ENCODE measurements around the gene SANBR. TPM values are rescaled to one million over a fixed set of nuclear protein-coding genes. Genes with fewer than 3 reads are reported as not detected.
A peak's percentile ranks its signal among the peaks of the same experiment; 100 is the strongest.

SANBR gene
- total and polyA plus RNA-seq, 2 of the 13 experiments (the other 11 are each of a cell fraction or from before 2014, with no cell fraction given): 9.8 to 20.9 TPM

GRCh38 chr2:61065714-61066709 is at the start of gene SANBR (continued):
- TF ChIP-seq, protein P1, sequence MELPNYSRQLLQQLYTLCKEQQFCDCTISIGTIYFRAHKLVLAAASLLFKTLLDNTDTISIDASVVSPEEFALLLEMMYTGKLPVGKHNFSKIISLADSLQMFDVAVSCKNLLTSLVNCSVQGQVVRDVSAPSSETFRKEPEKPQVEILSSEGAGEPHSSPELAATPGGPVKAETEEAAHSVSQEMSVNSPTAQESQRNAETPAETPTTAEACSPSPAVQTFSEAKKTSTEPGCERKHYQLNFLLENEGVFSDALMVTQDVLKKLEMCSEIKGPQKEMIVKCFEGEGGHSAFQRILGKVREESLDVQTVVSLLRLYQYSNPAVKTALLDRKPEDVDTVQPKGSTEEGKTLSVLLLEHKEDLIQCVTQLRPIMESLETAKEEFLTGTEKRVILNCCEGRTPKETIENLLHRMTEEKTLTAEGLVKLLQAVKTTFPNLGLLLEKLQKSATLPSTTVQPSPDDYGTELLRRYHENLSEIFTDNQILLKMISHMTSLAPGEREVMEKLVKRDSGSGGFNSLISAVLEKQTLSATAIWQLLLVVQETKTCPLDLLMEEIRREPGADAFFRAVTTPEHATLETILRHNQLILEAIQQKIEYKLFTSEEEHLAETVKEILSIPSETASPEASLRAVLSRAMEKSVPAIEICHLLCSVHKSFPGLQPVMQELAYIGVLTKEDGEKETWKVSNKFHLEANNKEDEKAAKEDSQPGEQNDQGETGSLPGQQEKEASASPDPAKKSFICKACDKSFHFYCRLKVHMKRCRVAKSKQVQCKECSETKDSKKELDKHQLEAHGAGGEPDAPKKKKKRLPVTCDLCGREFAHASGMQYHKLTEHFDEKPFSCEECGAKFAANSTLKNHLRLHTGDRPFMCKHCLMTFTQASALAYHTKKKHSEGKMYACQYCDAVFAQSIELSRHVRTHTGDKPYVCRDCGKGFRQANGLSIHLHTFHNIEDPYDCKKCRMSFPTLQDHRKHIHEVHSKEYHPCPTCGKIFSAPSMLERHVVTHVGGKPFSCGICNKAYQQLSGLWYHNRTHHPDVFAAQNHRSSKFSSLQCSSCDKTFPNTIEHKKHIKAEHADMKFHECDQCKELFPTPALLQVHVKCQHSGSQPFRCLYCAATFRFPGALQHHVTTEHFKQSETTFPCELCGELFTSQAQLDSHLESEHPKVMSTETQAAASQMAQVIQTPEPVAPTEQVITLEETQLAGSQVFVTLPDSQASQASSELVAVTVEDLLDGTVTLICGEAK (IDR thresholded peaks at IDR 0.05): no peak
- TF ChIP-seq, protein P1 (CRISPR knock-in tag; IDR thresholded peaks at IDR 0.05): peak; percentile 77; the same call in 1 of the 2 replicates
- TF ChIP-seq NONO (IDR thresholded peaks at IDR 0.05) (no peak), NONO (CRISPR knock-in tag; conservative IDR thresholded peaks at IDR 0.05) (peak; percentile 91; the same call in 1 of the 2 replicates), AGO1 (IDR thresholded peaks at IDR 0.05; ENCODE audit: low read depth, low read length, poor library complexity, severe bottlenecking) (peak; percentile 25), LBX2 (CRISPR knock-in tag; IDR thresholded peaks at IDR 0.05; ENCODE audit: borderline replicate concordance) (no peak), ARID2 (CRISPR knock-in tag; IDR thresholded peaks at IDR 0.05; ENCODE audit: borderline replicate concordance) (no peak), ZNF788 (CRISPR knock-in tag; IDR thresholded peaks at IDR 0.05; ENCODE audit: borderline replicate concordance) (peak; percentile 50), PHF8 (CRISPR knock-in tag; IDR thresholded peaks at IDR 0.05) (peak; percentile 70), ZNF121 (CRISPR knock-in tag; IDR thresholded peaks at IDR 0.05) (peak; percentile 24; the same call in 1 of the 2 replicates), NFIB (CRISPR knock-in tag; IDR thresholded peaks at IDR 0.05; ENCODE audit: borderline replicate concordance) (no peak), ZNF556 (CRISPR knock-in tag; IDR thresholded peaks at IDR 0.05; ENCODE audit: borderline replicate concordance) (peak; percentile 32; the same call in 1 of the 2 replicates)
